ENCODE measurements around the gene CNNM2. TPM values are rescaled to one million over a fixed set of nuclear protein-coding genes. Genes with fewer than 3 reads are reported as not detected.

The CNNM2 gene
- total RNA-seq, 1 donor from 2014 or later = 1.6 TPM

Other genes with a start within 250 kb of the CNNM2 start
- 2.8 and 3.9 TPM in 2 replicates for gene ARL3, start 203.9 kb upstream of the CNNM2 start, total RNA-seq
- 2.8 and 5.0 TPM in 2 replicates for gene SFXN2, start 203.7 kb upstream of the CNNM2 start, total RNA-seq
- 31.8 and 38.9 TPM in 2 replicates for gene WBP1L, start 174.3 kb upstream of the CNNM2 start, total RNA-seq
- not detected in 2 replicates for gene CYP17A1, start 80.9 kb upstream of the CNNM2 start, total RNA-seq
- 21.8 and 31.2 TPM in 2 replicates for gene BORCS7, start 64.0 kb upstream of the CNNM2 start, total RNA-seq
- 0.60 and 0.65 TPM in 2 replicates for gene AS3MT, start 48.8 kb upstream of the CNNM2 start, total RNA-seq

All from lung microvascular endothelial cell (primary cell).